Neural progenitor cell (in vitro differentiated cells): Measurements from ENCODE around the gene CCDC183.

Experiments used
- EZH2phosphoT487 ChIP-seq: fragments of 200-600 bp; sonication (generic); IDR thresholded peaks from 2 replicates; pipeline ENCODE4 v1.6.1; 2017; ENCODE audit warnings: antibody characterized with exemption
- TF ChIP-seq, protein P1 (sequence below): fragments of 200-600 bp; sonication (generic); IDR thresholded peaks from 2 replicates; pipeline ENCODE4 v1.5.1; 2017; ENCODE audit warnings: antibody characterized with exemption, mild to moderate bottlenecking

- TF ChIP-seq, protein P1, sequence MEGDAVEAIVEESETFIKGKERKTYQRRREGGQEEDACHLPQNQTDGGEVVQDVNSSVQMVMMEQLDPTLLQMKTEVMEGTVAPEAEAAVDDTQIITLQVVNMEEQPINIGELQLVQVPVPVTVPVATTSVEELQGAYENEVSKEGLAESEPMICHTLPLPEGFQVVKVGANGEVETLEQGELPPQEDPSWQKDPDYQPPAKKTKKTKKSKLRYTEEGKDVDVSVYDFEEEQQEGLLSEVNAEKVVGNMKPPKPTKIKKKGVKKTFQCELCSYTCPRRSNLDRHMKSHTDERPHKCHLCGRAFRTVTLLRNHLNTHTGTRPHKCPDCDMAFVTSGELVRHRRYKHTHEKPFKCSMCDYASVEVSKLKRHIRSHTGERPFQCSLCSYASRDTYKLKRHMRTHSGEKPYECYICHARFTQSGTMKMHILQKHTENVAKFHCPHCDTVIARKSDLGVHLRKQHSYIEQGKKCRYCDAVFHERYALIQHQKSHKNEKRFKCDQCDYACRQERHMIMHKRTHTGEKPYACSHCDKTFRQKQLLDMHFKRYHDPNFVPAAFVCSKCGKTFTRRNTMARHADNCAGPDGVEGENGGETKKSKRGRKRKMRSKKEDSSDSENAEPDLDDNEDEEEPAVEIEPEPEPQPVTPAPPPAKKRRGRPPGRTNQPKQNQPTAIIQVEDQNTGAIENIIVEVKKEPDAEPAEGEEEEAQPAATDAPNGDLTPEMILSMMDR = no peak
- no peak for TF ChIP-seq EZH2phosphoT487
Observed at GRCh38 chr9:136748666-136749611, 47.2 kb upstream of the CCDC183 start.
